NOMO-1 treated with DMSO at 0.1 percent for 48 hours (cell line): Measurements from ENCODE around the gene VKORC1.
A peak's percentile ranks its signal among the peaks of the same experiment; 100 is the strongest.
"Not testable (repeated sequence)": the region's sequence is repeated elsewhere in the genome, so short reads cannot be mapped to it uniquely, and the experiment has no call there.

Experiments used
- DNase-seq: peaks from one replicate; lab custom pipeline; 2025; ENCODE audit not compliant: unreplicated experiment; lab: John Stamatoyannopoulos, UW

The VKORC1 gene

DNA sequence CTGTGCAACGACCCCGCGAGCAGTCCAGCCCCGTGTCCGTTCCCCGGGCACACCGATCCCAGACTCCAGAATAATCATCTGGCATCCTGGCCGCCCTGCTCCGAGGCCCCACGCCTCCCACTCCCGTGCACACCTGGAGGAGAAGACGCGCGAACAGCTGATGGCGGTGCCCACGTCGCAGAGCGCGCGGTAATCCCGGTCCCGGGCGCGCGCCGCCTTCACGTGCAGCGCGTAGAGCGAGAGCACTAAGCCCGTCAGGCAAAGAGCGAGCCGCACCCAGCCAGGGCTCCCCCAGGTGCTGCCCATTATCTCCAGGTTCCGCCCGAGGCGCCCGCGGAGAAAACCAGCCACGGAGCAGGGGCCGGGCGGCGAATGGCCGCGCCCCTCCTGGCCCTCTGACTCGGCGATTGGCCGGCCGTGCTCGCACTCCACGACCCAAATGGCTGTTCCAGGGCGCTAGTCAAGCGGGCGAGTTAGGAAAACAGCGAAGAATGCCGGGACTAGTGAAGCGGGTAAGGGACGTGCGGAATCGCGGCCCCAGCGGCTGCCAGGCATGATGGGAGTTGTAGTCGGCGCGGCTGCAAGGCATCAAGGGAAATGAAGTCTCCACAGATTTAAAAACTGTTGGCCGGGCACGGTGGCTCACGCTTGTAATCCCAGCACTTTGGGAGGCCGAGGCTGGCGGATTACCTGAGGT lies at the start of gene VKORC1:
Gene VKORC1 (minus strand): TSS at position 374 of the 697 bp plus-strand sequence. CDS start 68 bp downstream, at position 306.
- DNase-seq: peak; percentile 98

DNA sequence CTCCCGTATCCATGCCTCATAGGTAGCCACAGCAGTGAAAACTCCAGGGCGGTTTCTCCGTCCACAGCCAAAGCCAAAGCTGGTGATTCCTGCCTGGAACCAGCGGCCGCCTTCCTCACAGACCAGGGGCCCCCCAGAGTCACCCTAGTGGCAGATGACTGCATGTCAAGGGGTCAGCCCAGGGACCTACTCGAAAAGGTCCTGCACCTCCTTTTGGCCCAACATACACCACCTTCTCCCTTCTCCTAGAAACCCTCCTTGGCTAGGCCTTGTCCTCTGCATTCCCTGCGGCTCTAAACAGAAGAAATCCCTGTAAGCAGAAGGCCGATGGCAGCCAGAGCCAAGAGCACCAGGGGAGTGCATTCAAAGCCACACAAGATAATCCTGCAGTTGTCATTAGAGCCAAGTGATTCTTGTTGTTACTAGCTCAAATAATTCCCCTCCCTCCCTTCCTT lies 49.1 kb upstream of the VKORC1 start:
- no peak for DNase-seq

- DNase-seq: no peak
These were observed 48.6 kb upstream of the VKORC1 start for GRCh38 chr16:31143011-31143693.

DNA sequence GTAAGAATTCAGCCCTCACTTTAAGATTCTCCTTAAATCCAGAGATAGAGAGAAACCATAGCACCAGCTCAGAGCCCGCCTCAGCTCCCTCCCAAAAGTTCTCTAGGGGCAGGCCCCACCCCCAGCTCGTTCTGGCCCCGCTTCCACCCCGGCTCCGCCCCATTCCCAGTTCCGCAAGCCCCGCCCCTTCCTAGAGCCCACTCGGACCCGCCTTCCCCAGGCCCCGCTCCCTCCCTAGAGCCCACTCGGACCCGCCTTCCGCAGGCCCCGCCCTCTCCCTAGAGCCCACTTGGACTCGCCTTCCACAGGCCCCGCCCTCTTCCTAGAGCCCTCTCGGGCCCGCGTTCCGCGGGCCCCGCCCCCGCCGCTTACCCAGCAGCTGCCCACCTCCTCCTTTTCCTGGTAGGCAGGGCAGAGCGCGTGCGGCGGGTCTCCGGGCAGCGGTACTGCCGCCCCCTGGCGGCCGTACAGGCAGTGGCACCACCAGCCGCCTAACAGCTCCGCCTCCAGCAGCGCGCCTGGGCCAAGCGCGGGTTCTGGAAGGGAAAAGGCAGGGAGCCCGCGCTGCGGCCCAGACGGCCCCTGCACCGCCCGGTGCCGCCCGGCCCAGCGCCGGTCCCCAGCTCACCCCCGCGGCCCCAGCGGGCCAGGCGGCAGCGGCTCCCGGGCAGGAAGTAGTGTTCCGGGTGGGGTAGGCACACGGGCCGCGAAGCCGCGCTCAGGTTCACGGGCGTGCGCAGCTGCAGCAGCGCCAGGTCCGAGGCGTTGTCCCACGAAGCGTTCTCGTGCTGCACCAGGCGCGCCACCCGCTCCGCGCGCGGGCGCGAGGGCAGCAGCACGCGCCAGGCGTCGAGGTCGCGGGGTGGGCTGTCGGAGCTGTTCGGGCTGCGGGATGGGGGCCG lies 47.8 kb upstream of the VKORC1 start:
- DNase-seq: peak; percentile 99

DNA sequence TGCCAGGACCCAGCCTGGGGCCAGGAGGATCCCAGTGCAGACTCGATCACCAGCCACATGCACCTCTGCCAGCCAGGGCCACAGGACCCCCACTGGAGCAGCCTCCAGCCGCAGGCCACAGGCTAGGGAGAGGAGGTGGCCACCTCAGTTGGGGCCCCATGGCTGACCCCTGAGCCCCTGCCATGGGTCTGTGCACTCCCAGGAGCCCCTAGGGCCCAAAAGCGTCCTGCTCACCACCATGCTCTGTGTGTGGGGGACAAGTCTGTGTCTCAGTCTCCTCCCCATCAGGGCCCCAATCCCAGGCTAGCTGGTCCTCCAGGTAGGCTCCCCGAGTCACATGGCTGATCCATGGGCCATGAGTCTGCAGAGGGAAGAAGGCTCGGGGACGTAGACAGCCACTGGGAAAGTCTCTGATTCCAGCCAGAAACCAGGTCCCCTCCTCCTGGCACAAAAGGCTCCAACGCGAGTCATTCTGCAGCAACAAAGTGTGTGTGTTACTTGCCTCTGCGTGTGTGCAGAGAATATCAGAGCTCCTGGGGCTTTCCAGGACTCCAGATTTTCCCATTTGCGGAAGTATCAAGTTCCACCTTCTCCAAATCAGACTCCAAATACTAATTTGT lies 47.0 kb upstream of the VKORC1 start:
- DNase-seq: no peak

DNA sequence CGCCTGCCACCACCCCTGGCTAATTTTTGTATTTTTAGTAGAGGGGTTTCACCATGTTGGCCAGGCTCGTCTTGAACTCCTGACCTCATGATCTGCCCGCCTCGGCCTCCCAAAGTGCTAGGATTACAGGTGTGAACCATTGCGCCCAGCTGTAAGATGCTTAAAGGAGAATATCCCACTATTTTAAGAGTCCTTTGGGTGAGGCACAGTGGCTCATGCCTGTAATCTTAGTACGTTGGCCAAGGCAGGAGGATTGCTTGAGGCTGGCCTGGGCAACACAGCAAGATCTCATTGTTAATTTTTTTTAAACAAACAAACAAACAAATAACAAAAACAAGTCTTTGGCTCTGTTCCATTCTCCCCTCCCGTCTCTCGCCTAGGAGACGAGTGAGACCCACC lies 46.5 kb upstream of the VKORC1 start:
- DNase-seq: not testable (repeated sequence)

DNA sequence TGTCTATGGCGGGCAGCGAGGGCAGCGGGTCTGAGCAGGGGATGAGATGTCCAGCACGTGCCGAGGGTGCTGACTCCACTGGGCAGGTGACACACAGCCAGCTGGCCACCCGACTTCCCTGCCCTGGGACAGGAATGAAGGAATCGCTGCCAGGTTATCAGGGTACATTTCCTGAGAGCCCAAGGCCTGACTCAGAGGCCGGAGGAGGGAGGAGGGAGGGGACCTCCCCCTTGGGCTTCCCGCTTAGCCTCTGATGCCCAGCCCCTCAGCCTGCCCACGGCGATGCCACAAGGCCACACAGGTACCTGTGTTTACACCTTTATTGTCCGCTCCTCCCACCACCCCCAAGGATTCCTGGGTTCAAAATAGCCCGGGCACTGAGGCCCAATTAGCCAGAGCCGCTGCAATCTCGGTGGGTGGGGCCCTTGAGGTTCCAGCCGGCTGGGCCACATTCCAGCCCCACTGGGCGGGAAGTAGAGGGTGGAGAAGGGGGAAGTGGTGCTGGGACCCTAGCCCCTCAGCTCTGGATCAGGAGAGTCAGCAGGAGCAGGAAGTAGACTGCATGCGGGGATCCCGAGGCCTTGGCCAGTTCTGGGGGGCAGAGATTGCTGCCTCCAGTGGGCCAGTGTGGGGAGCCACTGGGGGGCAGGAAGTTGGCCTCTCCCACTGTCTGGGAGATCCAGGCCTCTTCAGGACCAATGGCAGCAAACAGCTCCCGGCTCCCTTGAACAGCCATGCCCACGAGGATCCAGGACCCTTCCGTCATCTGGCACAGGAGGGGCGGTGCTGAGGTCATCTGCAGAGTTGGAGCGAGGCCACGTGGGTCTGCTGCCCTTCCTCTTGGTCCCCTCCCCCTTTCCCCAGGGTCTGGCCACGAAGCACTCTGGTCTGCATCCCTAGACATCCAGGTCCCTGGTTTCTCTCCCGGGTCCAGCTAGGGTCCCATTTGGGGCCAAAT lies 44.3 kb upstream of the VKORC1 start:
- no peak for DNase-seq

GRCh38 chr16:31136822-31137499 lies 42.4 kb upstream of the VKORC1 start:
- DNase-seq: not testable (repeated sequence)

DNA sequence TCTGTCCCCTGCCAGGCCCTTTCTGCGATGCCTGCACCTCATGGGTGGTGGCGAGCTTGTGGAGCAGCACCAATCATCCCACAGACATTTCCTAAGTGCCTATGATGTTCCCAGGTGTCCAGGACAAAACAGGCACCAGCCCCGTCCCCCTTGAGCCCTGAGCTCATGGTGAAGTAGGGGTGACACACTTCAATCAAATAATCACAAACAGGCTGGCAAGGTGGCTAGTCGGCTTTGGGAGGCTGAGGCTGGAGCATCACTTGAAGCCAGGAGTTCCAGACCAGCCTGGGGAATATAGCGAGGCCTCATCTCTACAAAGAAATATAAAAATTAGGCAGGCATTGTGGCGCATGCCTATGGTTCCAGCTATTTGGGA lies 41.7 kb upstream of the VKORC1 start:
- no peak for DNase-seq

- DNase-seq: no peak
These were observed 41.1 kb upstream of the VKORC1 start, which contains the start of gene PRSS8 for GRCh38 chr16:31135535-31136286. PRSS8 (minus strand) TSS chr16:31135727; CDS start chr16:31135498, 229 bp downstream.

GRCh38 chr16:31134625-31135534 lies 40.3 kb upstream of the VKORC1 start:
- DNase-seq: no peak

- DNase-seq: peak; percentile 68
These were observed 39.5 kb upstream of the VKORC1 start for GRCh38 chr16:31134091-31134571.

DNA sequence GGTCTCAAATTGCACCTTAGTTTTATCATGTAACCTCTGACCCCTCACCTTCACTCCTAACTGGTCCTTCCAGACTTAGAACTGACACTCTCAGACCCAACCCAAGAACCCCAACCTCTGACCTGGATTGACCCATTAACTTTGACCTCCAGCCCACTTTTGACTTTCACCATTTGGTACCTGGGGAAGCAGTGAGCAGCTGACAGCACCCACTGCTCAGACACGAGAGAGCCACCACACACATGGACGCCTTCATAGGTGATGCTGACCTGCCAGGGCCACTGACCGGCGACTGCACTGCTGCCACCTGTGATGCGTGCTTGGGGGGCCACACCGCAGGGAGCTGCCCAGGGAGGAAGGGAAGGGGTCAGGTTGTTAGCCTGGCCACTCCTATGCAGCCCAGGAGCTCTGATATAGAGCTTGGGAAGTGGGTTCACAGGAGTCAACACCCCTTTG lies 38.5 kb upstream of the VKORC1 start:
- no peak for DNase-seq

DNA sequence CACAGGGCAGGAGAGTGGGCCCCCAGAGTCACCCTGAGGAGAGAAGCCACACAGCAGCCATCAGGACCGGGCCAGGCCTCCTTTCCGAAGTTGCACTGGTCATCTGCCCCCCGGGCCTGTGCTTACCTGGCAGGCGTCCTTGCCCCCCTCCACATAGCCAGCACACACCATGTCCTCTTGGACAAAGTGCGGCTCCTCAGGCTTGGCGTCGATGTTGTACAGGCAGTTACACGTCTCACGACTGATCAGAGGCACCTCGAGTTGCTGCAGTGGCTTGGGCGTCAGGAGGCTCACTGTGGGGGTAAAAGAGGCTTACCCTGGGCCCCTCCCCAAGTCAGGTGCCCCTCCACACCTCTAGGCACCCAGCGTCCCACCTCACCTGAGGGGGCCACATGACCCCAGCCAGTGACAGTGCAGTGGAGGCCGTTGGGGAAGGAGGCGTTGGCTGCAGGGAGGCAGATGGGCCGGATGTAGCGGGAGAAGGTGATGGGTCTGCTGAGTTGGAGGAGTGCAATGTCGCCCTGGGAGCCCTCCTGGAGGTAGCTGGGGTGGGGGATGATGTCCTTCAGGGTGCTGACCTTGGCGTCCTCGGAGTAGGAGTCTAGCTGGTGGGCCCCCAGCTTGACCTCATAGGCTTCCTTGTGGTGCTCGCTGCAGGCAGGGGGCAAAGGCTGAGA lies 37.8 kb upstream of the VKORC1 start:
- no peak for DNase-seq

- DNase-seq: no peak
These were observed 37.3 kb upstream of the VKORC1 start for GRCh38 chr16:31131841-31132271.

DNA sequence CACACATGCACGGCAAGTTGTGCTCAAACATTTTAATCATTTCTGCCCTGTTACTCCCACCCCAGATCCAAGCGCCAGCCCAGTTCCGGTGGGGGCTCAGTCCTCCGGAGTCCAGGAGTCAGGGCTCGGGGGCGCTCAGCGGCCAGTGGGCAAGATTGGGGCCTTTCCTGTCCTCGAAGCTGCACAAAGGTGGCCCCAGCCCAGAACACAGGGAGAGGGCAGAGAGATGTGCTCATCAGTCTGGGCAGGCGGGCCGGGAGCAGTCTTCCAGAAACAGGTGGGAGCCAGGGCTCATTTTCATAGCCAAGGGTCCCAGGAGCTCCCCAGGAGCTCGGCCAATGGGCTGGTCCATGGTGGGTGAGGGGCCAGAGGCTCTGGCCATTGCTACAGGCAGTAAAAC lies 36.8 kb upstream of the VKORC1 start:
- no peak for DNase-seq

GRCh38 chr16:31130899-31131298 lies 36.3 kb upstream of the VKORC1 start:
- DNase-seq: no peak
